ENCODE data around the gene CSNK2A2.

CSNK2A2 gene

DNA sequence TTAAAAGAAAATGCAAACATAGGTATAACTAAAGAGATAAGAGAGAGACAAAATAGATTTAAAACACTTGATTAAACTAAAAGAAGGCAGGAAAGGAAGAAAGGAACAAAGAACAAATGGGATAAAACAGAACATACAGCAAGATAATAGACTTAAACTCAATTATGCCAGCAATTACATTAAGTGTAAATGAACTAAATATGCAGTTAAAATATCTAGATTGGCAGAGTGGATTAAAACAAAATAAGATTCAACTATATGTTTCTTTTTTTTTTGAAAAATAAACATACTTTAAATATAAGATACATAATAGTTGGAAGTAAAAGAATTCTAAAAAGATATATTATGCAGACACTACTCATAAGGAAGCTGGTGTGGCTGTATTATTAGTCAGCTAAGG is 59.1 kb downstream of the CSNK2A2 start:
- no peak for DNase-seq (ENCODE audit: low read depth in 2 of 2)

DNA sequence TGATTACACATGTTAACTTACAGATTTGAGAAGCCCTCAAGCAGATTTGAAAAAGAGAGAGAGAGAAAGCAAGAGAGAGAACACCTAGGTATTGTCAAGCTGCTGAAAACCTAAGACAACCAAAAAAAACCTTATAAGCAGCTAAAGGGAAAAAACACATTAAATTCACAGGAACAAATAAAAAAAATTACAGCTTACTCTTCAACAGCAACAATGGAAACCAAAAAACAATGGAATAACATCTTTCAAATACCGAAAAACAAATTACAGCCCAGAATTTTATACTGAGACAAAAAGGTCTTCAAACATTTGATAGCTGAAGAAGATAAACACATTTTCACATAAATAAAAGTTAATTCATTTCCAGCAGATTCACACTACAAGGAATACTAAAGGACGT is 60.3 kb downstream of the CSNK2A2 start:
- no peak for DNase-seq (ENCODE audit: low read depth in 2 of 2)

DNA sequence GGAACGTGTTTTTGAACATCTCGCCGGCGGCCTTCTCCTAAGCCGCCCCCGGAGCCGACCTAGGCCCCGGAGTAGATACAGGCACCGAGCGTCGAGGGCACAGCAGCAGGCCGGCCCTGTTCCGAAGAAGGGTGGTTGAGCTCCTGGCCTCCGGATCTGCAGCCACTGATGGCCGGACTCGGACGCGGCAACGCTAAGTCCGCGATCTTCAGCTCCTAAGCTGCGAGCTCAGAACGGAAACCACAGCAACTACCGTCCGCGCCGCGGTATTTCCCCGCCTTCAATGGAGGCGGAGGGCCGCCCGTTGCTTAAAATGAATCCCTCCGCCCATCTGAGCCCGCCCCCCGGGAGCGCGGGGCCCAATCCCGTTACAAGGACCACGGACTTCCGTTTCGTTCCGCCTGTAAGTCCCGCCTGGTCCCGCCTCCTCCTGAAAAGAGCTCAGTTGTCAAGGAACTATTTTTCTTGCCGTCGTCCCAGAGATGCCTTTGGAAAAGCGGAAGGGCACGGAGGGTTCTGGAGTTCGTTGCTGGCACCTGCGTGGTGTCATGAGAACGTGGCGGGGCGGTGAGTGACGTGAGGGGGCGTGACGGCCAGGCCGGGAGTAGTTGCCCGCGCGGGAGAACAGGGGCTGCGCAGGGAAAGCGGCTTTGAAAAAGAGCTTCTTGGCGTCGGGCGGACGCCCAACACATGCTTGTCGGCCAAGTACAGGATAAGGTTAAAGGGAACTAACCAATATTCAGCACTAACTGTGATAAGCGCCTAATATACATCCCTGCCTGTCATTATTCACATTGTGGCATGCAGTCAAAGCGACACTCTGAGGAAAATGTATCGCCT is 68.6 kb downstream of the CSNK2A2 start, which contains the start of gene CFAP20:
Gene CFAP20 (minus strand): TSS at position 285 of the 840 bp plus-strand sequence. CDS start 266 bp downstream, at position 19.
- peak; percentile 86 to 94 for DNase-seq (ENCODE audit: low read depth in 2 of 2)

DNA sequence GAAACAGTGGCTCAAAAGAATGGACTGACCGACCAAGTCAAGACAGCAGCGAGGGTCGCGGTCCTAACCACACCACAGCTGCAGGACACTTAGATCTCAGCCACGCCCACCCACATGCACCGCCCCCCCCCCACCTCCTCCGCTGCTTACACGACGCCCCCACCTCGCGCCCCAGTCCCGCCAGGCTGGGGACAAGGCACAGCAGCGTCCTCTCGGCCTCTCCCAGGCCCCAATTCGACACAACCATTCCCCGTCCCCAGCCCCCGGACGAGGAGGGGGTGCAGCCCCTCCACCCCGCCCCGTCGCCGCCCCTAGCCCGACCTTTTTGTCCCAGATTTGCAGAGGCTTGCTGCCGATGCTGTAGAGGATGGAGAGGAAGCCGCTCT is 69.2 kb downstream of the CSNK2A2 start:
- DNase-seq (ENCODE audit: low read depth in 2 of 2): no peak

DNA sequence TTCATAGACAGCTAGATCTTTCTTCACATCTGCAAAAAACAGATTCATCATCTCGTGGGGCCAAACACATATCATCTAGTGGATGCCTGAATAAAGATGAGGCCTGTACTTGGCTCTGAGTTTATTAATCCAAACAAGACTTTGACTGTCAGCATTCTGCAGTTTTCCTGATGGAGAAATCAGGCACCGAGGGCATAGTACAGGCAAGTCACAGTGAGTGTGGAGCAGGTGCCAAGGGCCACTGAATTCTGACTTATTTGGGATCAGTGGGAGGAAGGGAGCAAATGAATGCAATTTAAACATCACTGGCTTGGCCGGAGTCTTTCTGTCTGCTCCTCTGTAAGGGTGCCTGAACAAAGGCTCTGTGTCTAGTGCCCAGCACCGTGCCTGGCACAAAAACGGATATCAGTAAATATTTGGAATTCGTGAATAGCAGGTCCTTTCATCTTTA is 69.7 kb downstream of the CSNK2A2 start:
- no peak for DNase-seq (ENCODE audit: low read depth in 2 of 2)

DNA sequence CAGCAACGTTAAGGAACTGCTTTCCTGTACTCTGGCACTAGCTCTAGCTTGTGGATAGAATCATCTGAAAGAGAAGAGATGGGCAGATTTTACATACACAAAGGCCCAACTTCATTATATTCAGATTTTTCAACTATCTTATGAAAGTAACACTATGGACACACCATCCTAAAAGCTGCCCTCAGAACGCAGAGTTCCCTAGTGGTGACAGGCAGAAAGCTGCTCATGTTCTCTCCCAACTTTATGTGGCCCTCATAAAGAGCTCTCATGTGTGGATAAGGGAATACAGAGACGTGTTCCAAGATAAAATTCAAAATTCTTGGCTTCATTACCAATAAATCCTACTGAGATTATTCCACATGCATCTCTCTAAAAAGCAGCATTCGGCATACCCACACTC is 70.3 kb downstream of the CSNK2A2 start:
- no peak for DNase-seq (ENCODE audit: low read depth in 2 of 2)

DNA sequence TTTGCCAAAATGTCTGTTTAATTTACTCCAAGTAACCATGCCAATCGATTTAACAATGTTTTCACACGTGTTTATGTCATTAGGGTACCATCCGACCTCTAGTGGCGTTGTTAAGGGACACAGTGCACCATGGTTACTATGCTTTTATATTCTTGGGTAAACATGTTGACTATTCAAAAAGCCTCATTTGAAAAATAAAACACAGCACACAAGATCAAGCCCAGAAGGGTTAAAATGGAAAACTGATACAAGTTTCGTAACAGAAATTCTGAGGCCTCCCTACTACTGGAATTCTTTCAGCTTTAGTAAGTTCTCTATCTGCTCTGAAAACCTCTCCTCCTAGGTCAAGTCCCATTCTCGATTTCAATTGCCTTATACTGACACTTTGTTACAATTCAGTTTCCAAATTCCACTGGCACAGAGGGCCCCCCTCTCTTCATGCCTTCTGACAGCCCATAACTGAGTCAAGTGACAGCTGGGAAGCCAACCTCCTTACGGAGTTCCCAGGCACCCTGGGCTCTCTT is 70.8 kb downstream of the CSNK2A2 start:
- DNase-seq (ENCODE audit: low read depth in 2 of 2): no peak

DNA sequence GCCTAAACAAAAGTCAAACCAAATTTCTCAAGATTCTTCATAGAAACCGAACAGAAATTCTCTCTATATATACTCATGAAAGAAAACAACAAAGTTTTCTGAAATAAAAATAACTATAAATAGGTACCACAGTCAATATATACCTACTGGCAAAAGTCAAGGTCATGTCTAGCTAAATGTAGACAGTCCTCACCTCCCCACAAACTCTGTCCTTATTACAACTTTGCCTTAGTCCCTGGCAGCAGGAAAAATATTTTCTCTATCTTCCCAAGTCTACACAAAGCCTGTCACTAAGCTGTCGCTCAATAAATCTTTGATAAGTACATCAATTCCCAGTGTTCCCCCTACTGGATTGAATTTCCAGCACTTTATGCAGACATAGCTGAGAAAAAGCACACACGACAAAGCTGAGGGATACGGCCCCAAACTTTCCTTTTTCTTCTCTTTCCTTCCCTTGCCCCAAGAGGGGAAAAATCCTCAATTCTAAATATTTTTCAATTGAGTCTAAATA is 71.4 kb downstream of the CSNK2A2 start:
- no peak for DNase-seq (ENCODE audit: low read depth in 2 of 2)

DNA sequence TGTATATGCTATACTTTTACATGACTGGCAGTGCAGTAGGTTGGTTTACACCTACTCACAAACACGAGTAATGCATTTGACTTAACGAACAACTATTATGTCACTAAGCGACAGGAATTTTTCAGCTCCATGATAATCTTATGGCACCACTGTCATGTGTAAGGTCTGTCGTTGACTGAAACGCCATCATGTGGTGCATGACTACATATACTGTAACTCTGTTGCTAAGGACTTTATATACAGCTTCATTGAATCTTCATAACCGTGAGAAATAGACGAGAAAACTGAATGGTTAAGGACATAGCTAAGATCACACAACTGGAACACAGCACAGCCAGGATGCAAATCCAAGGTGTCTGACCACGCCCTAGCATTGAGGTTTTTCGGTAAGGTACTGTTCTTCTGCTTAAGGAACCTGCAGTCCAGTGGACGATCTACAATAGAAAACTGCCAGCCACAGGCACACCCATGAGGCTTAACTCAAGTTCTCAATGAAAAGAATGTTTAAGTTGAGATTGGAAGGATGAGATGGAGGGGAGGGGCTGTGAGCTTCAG is 72.0 kb downstream of the CSNK2A2 start:
- no peak for DNase-seq (ENCODE audit: low read depth in 2 of 2)

DNA sequence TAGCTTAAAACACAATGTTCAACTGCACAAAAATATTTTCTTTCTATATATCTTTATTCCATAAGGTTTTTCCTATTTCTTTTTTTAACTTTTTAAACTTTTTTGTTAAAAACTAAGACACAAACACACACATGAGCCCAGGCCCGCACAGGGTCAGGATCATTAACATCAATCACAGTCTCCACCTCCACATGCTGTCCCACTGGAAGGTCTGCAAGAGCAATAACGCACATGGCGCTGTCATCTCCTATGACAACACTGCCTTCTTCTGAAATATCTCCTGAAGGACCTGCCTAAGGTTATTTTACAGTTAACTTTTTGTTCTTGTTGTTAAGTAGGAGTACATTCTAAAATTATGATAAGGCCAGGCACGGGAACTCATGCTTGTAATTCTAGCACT is 72.9 kb downstream of the CSNK2A2 start:
- no peak for DNase-seq (ENCODE audit: low read depth in 2 of 2)

DNA sequence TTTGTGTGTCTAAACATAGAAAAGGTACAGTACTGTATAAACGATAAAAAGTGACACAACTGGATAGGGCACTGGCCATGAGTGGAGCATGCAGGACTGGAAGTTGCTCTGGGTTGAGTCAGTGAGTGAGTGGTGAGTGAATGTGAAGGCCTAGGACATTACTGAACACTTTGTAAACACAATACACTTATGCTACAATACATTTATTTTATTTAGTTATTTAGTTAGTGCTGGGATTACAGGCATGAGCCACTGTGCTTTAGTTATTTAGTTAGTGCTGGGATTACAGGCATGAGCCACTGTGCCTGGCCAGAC is 73.3 kb downstream of the CSNK2A2 start:
- DNase-seq (ENCODE audit: low read depth in 2 of 2): no peak

DNA sequence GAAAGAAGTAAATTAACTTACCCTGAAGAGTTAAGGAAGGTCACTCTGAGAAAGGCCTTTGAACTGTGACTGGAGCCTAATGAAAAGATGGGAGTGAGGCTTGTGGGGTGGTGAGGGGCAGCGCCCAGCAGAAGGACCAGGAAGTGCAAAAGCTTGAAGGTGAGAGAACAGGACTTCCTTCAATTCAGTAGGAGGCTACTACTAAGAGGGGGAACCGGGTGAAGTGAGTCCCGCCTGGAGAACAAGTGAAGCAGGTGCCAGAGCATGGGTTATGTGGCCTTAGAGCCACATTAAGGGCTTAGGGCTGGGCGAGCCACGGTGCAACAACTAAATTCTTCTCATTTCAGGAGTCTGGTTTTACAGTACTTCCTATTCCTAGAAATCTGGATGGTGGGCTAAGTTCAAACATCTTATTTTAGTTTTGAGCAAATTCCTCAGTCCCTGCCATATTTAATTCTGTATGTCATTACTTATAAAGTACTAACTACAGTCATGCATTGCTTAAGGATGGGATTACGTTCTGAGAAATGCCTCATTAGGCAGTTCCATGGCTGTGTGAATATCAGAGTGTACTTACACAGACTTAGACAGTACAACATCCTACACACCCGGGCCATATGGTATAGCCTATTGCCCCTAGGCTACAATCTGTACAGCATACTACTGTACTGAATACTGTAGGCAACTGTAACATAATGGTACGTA is 73.9 kb downstream of the CSNK2A2 start:
- DNase-seq (ENCODE audit: low read depth in 2 of 2): no peak

DNA sequence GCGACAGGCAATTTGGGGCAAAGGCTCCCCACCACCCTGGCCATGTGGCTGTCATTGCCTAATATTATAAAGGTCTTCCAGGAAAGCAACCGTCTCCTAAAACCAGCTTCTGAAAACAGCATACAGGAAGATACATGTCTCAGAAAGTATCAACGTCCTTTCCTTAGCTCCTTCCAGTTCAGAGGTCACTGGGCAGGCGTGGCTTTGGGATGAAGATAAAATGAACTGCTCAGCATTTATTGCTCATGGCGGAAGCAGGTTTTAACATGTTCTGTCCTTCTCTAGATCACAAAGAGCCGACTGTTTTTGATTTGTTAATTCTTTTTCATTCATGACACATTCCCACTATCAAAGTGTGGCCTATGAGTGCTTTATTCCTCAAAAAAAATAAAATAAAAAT is 76.8 kb downstream of the CSNK2A2 start:
- no peak for DNase-seq (ENCODE audit: low read depth in 2 of 2)

DNA sequence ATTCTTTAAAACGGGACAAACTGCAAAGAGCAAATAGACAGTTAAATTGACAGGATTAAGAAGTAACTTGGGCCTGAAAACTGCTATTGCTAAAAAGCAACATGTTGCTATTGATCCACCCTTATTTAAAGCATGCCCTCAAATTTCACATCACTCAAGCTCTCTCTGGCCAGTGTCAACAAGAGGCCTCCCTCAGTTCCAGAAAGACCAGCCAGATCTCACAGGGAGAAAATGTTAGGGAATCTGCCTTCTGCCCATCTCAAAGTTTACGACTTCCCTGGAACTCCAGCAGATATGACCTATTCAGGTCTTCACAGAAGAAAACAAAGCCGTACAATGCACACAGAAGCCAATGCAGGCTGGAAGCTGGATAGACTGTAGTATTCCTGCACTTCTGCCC is 77.7 kb downstream of the CSNK2A2 start:
- DNase-seq (ENCODE audit: low read depth in 2 of 2): no peak

DNA sequence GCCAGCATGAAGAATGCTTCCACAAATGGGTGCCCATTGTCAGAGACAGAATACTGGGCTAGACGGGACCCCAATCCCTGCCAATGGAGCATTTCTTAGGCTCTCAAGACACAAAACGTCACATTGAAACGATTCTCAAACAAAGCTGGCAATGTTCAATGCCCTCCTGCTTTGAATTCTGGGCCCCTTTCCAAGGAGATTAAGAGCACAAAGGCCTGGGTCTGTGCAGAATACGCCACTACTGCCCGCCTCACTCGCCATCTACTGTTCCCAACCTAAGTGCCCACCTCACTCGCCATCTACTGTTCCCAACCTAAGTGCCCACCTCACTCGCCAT is 78.4 kb downstream of the CSNK2A2 start:
- DNase-seq (ENCODE audit: low read depth in 2 of 2): no peak

DNA sequence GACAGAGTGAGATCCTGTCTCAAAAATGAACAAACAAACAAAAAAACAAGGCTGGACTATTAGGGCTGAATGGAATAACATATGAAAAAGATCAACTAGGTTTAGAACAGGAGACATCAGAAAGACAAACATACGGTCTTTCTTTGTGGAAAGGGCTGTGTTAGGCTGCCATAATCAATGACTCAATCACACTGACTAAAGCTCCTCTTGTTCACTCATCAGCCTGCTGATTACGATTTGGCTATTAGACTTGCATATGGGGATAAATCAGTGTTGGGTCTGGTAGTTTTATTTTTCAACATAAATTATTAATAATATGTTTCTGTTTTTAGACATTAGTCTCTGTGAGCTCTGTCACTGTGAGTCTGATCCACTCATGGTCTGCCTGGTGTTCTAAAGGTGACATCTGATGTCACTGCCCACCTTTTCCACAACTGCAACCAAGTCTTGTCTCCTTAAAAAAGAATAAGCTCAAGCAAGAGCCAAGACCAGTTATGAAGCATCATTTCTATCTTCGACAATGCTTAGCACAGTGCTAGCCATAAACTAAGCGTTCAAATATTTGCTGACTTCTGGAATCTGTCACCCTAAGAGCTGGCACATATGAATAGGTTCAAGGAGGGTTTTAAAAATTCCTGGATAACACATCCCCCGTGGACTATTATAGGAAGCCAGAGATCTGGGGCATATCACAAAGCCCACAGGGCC is 79.0 kb downstream of the CSNK2A2 start:
- no peak for DNase-seq (ENCODE audit: low read depth in 2 of 2)

DNA sequence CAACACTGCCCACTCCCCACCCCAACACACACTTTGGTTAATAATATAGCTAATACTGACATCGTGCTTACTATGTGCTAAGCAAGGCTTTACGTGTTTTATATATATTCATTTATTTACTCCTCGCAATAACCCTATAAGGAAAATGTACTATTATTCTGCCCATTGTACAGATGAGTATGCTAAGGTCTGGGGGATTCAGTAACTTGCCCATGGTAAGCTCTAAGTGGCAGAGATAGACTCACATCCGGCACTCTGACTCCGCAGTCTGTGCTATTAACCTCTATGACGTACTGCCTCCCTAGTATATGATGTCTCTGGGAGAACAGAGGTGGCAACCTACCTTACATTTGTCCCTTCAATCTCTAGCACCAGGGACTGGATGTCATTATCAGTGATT is 81.4 kb downstream of the CSNK2A2 start:
- DNase-seq (ENCODE audit: low read depth in 2 of 2): no peak

DNA sequence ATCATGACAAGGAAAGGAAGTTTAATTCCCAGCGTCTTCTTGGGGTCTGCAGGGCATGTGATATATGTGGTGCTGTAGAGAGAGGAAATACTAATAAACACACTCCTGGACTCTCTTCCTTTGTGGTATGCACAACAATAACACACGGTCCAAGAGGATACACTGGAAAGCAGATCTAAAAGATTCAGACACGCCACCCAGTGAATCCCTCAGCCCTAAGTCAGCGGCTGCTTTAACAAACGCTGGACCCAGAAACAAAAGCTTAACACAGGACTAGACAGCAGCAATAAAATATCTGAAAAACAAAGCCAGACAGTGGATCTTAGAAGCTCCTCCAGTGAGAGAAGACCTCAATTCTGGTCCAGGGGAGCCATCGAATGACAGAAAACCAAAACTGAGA is 81.8 kb downstream of the CSNK2A2 start:
- no peak for DNase-seq (ENCODE audit: low read depth in 2 of 2)

DNA sequence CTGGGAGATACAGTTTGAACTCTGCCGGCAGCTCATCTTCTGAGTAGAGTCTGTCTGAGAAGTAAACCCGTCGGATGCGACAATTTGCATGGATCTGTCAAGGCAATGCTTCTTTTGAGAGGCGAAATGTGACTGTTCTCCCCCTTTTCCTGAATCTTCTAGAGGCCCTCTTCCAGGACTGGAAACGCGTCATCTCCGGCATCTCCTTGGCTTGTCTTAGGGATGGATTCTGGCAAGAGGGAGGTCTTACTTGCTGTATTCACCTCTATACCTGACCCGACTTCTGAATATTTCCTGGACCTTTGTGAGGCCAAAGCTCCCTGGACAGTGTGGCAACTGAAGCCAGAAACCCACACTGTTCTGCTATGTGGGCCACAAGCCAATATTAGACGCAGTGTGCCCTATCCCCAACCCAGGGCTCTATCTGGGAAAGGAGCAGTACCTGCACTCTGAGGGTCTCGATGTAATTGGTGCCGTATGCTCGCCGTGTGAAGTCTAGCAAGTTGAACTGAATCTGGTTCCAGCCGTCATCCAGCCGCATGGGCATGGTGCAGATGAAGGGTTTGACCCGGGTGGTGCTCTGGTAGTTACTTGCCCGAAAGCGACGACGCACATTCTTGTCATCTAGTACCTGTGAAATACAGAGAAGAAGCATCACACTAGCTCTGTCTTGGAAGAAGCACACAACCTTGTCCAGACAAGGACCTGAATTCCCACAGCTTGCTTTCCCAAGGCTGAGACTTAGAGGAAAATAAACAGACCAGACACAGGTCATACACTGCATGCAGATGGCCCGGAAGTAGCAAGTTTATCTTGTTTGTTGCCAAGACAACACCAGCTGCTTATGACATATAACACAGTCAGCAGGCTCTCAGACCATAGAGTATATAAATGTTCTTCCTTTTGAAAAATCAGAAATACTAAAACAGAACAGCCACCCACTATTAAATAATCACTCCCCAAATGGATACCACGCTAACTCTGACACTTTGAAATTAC is 82.8 kb downstream of the CSNK2A2 start:
- no peak for DNase-seq (ENCODE audit: low read depth in 2 of 2)

DNA sequence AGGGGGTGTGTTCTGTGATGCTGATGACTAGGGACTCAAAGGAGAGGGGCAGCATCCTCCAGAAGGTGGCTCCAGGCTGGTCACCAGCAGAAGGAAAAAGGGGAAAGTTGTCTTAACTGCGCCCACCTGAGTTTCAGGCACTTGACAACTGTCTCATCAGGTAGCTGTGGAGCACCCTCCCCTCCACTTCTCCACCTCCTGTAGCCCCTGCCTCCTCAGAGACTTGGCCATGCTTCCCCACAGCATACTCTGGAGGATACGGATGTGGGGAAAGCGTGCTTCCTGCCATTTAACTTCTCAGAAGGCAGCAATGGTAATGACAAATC is 86.6 kb downstream of the CSNK2A2 start:
- no peak for DNase-seq (ENCODE audit: low read depth in 2 of 2)
